Measurements from ENCODE around the gene HAVCR2. TPM values are rescaled to one million over a fixed set of nuclear protein-coding genes. Genes with fewer than 3 reads are reported as not detected.
A peak's percentile ranks its signal among the peaks of the same experiment; 100 is the strongest.

Gene HAVCR2
- total RNA-seq, 2 experiments from 2014 or later = 77.6 to 78.7 TPM

- DNase-seq = no peak
- CTCF ChIA-PET = interaction anchor here (0.7 to 2.9 kb wide), 16 partner anchors 11 to 1187 kb away, joined by 3 to 25 read pairs (median 5); partner anchors contain the start of gene MED7
- Mint-ChIP-seq H3K4me1 (ENCODE audit: low read depth) (peaks cover 39% of the 10 kb centered on the region), H3K9me3 (ENCODE audit: insufficient read depth) (no peaks in the 10 kb centered on the region), H3K4me3 (no peak overlapping the region), H3K27me3 (ENCODE audit: low read depth) (no peaks in the 10 kb centered on the region), H3K27ac (no peak overlapping the region), H3K36me3 (ENCODE audit: low read depth) (peaks cover 20% of the 10 kb centered on the region)
- ATAC-seq = no peak
- POLR2A ChIA-PET = interaction anchor here (0.7 kb wide), 1 partner anchor 198 kb away, joined by 4 read pairs; no protein-coding TSS in a partner anchor
Measured at GRCh38 chr5:157130925-157131324, 22.1 kb upstream of the HAVCR2 start.

GRCh38 chr5:157121709-157122108 lies 12.9 kb upstream of the HAVCR2 start:
- peaks cover 34% of the 10 kb centered on the region for H3K9me3 Mint-ChIP-seq (ENCODE audit: insufficient read depth)
- H3K36me3 Mint-ChIP-seq (ENCODE audit: low read depth) = peaks cover 41% of the 10 kb centered on the region
- peaks cover 5% of the 10 kb centered on the region for H3K4me1 Mint-ChIP-seq (ENCODE audit: low read depth)
- DNase-seq = no peak
- no peak for ATAC-seq
- H3K4me3 Mint-ChIP-seq = no peak overlapping the region
- no peaks in the 10 kb centered on the region for H3K27me3 Mint-ChIP-seq (ENCODE audit: low read depth)
- ChIA-PET CTCF (interaction anchor here (2.6 kb wide), 1 partner anchor 11 kb away, joined by 9 read pairs; no protein-coding TSS in a partner anchor), POLR2A (no interaction called here)
- H3K27ac Mint-ChIP-seq = no peak overlapping the region

- Mint-ChIP-seq H3K27me3 (ENCODE audit: low read depth) (no peaks in the 10 kb centered on the region), H3K9me3 (ENCODE audit: insufficient read depth) (peaks cover 34% of the 10 kb centered on the region), H3K4me1 (ENCODE audit: low read depth) (peaks cover 19% of the 10 kb centered on the region), H3K4me3 (no peak overlapping the region), H3K27ac (no peak overlapping the region), H3K36me3 (ENCODE audit: low read depth) (peaks cover 38% of the 10 kb centered on the region)
- ChIA-PET CTCF (interaction anchor here (0.6 to 2.6 kb wide), 2 partner anchors 12 to 400 kb away, joined by 4 to 9 read pairs; no protein-coding TSS in a partner anchor), POLR2A (interaction anchor here (1.6 kb wide), 1 partner anchor 22 kb away, joined by 10 read pairs; the partner anchor contains the start of gene MED7)
- DNase-seq (no peak), ATAC-seq (no peak)
Measured at GRCh38 chr5:157120102-157120501, 11.3 kb upstream of the HAVCR2 start.

- H3K36me3 Mint-ChIP-seq (ENCODE audit: low read depth) = peaks cover 26% of the 10 kb centered on the region
- H3K4me3 Mint-ChIP-seq = peak overlapping the region; percentile 7
- H3K27me3 Mint-ChIP-seq (ENCODE audit: low read depth) = no peaks in the 10 kb centered on the region
- H3K9me3 Mint-ChIP-seq (ENCODE audit: insufficient read depth) = peaks cover 15% of the 10 kb centered on the region
- peak overlapping the region; percentile 56 for H3K27ac Mint-ChIP-seq
- ChIA-PET CTCF (interaction anchor here (0.7 to 2.2 kb wide), 11 partner anchors 9 to 202 kb away, joined by 3 to 14 read pairs (median 5); partner anchors contain the start of gene MED7), POLR2A (interaction anchor here (0.8 to 2.3 kb wide), 4 partner anchors 11 to 196 kb away, joined by 3 to 26 read pairs (median 6); partner anchors contain the start of gene MED7)
- peak; percentile 57 for ATAC-seq
- peaks cover 43% of the 10 kb centered on the region for H3K4me1 Mint-ChIP-seq (ENCODE audit: low read depth)
- DNase-seq = no peak
Measured at GRCh38 chr5:157116483-157116954, 7.7 kb upstream of the HAVCR2 start.

- peaks cover 7% of the 10 kb centered on the region for H3K9me3 Mint-ChIP-seq (ENCODE audit: insufficient read depth)
- no peak for DNase-seq
- peaks cover 52% of the 10 kb centered on the region for H3K4me1 Mint-ChIP-seq (ENCODE audit: low read depth)
- H3K27me3 Mint-ChIP-seq (ENCODE audit: low read depth) = no peaks in the 10 kb centered on the region
- peaks cover 16% of the 10 kb centered on the region for H3K36me3 Mint-ChIP-seq (ENCODE audit: low read depth)
- CTCF ChIA-PET = interaction anchor here (0.7 to 2.2 kb wide), 11 partner anchors 10 to 201 kb away, joined by 3 to 14 read pairs (median 5); partner anchors contain the start of gene MED7
- no peak for ATAC-seq
- H3K4me3 Mint-ChIP-seq = no peak overlapping the region
- H3K27ac Mint-ChIP-seq = no peak overlapping the region
- POLR2A ChIA-PET = interaction anchor here (2.0 to 2.3 kb wide), 2 partner anchors 27 to 195 kb away, joined by 7 to 26 read pairs; partner anchors contain the start of gene MED7
Measured at GRCh38 chr5:157115502-157115901, 6.7 kb upstream of the HAVCR2 start.

- ChIA-PET POLR2A (interaction anchor here (2.0 kb wide), 1 partner anchor 195 kb away, joined by 7 read pairs; no protein-coding TSS in a partner anchor), CTCF (interaction anchor here (0.7 to 2.2 kb wide), 8 partner anchors 10 to 200 kb away, joined by 3 to 14 read pairs (median 5); partner anchors contain the start of gene MED7)
- DNase-seq (no peak), ATAC-seq (no peak)
- Mint-ChIP-seq H3K27me3 (ENCODE audit: low read depth) (no peaks in the 10 kb centered on the region), H3K36me3 (ENCODE audit: low read depth) (peaks cover 13% of the 10 kb centered on the region), H3K27ac (peak overlapping the region; percentile 4), H3K9me3 (ENCODE audit: insufficient read depth) (peaks cover 7% of the 10 kb centered on the region), H3K4me1 (ENCODE audit: low read depth) (peaks cover 56% of the 10 kb centered on the region), H3K4me3 (no peak overlapping the region)
Measured at GRCh38 chr5:157115012-157115411, 6.2 kb upstream of the HAVCR2 start.

- H3K4me1 Mint-ChIP-seq (ENCODE audit: low read depth) = peaks cover 66% of the 10 kb centered on the region
- ChIA-PET POLR2A (interaction anchor here (1.7 kb wide), 1 partner anchor 30 kb away, joined by 8 read pairs; the partner anchor contains the start of gene MED7), CTCF (no interaction called here)
- no peaks in the 10 kb centered on the region for H3K27me3 Mint-ChIP-seq (ENCODE audit: low read depth)
- peak overlapping the region; percentile 29 for H3K4me3 Mint-ChIP-seq
- peak; percentile 54 for DNase-seq
- H3K27ac Mint-ChIP-seq = peak overlapping the region; percentile 88
- peaks cover 19% of the 10 kb centered on the region for H3K36me3 Mint-ChIP-seq (ENCODE audit: low read depth)
- H3K9me3 Mint-ChIP-seq (ENCODE audit: insufficient read depth) = no peaks in the 10 kb centered on the region
- no peak for ATAC-seq
Measured at GRCh38 chr5:157113002-157113401, 4.2 kb upstream of the HAVCR2 start.

- Mint-ChIP-seq H3K4me1 (ENCODE audit: low read depth) (peaks cover 69% of the 10 kb centered on the region), H3K27ac (peak overlapping the region; percentile 92), H3K27me3 (ENCODE audit: low read depth) (no peaks in the 10 kb centered on the region), H3K36me3 (ENCODE audit: low read depth) (peaks cover 48% of the 10 kb centered on the region), H3K9me3 (ENCODE audit: insufficient read depth) (no peaks in the 10 kb centered on the region), H3K4me3 (peak overlapping the region; percentile 93)
- DNase-seq = peak; percentile 68
- ChIA-PET POLR2A (interaction anchor here (0.7 to 5.4 kb wide), 5 partner anchors 23 to 194 kb away, joined by 3 to 58 read pairs (median 5); partner anchors contain the start of gene MED7), CTCF (interaction anchor here (1.0 to 2.6 kb wide), 3 partner anchors 22 to 80 kb away, joined by 4 to 7 read pairs (median 4); partner anchors contain the start of gene MED7)
- ATAC-seq = peak; percentile 53
Measured at GRCh38 chr5:157109744-157110143, 900 bp upstream of the HAVCR2 start.

- ChIA-PET POLR2A (interaction anchor here (0.7 to 5.4 kb wide), 4 partner anchors 35 to 160 kb away, joined by 4 to 58 read pairs (median 13); partner anchors contain the start of gene MED7), CTCF (interaction anchor here (1.6 to 2.6 kb wide), 2 partner anchors 78 to 83 kb away, joined by 6 to 7 read pairs; no protein-coding TSS in a partner anchor)
- no peaks in the 10 kb centered on the region for H3K27me3 Mint-ChIP-seq (ENCODE audit: low read depth)
- DNase-seq (no peak), ATAC-seq (no peak)
- H3K4me3 Mint-ChIP-seq = peak overlapping the region; percentile 93
- H3K27ac Mint-ChIP-seq = peak overlapping the region; percentile 78
- H3K9me3 Mint-ChIP-seq (ENCODE audit: insufficient read depth) = no peaks in the 10 kb centered on the region
- peaks cover 66% of the 10 kb centered on the region for H3K4me1 Mint-ChIP-seq (ENCODE audit: low read depth)
- peaks cover 61% of the 10 kb centered on the region for H3K36me3 Mint-ChIP-seq (ENCODE audit: low read depth)
Measured at GRCh38 chr5:157107508-157107907, 1.3 kb downstream of the HAVCR2 start.

GRCh38 chr5:157106630-157107461 lies 2.0 kb downstream of the HAVCR2 start:
- no peaks in the 10 kb centered on the region for H3K27me3 Mint-ChIP-seq (ENCODE audit: low read depth)
- DNase-seq (peak; percentile 39), ATAC-seq (no peak)
- peaks cover 67% of the 10 kb centered on the region for H3K36me3 Mint-ChIP-seq (ENCODE audit: low read depth)
- POLR2A ChIA-PET = interaction anchor here (0.7 to 5.4 kb wide), 3 partner anchors 36 to 161 kb away, joined by 4 to 58 read pairs (median 21); partner anchors contain the start of gene MED7
- H3K4me1 Mint-ChIP-seq (ENCODE audit: low read depth) = peaks cover 70% of the 10 kb centered on the region
- CTCF ChIA-PET = no interaction called here
- peak overlapping the region; percentile 78 for H3K27ac Mint-ChIP-seq
- no peaks in the 10 kb centered on the region for H3K9me3 Mint-ChIP-seq (ENCODE audit: insufficient read depth)
- H3K4me3 Mint-ChIP-seq = peak overlapping the region; percentile 93

GRCh38 chr5:157100140-157100679 lies 8.6 kb downstream of the HAVCR2 start:
- ATAC-seq = peak; percentile 29
- H3K27me3 Mint-ChIP-seq (ENCODE audit: low read depth) = no peaks in the 10 kb centered on the region
- CTCF ChIA-PET = interaction anchor here (1.1 to 1.3 kb wide), 2 partner anchors 16 to 24 kb away, joined by 3 to 4 read pairs; no protein-coding TSS in a partner anchor
- POLR2A ChIA-PET = interaction anchor here (0.6 to 1.0 kb wide), 2 partner anchors 8 to 65 kb away, joined by 3 to 7 read pairs; partner anchors contain the start of gene HAVCR2
- no peak for DNase-seq
- H3K9me3 Mint-ChIP-seq (ENCODE audit: insufficient read depth) = no peaks in the 10 kb centered on the region
- H3K4me1 Mint-ChIP-seq (ENCODE audit: low read depth) = peaks cover 50% of the 10 kb centered on the region
- H3K27ac Mint-ChIP-seq = peak overlapping the region; percentile 45
- peaks cover 77% of the 10 kb centered on the region for H3K36me3 Mint-ChIP-seq (ENCODE audit: low read depth)
- no peak overlapping the region for H3K4me3 Mint-ChIP-seq

Measured in activated CD8-positive, alpha-beta T cell treated with anti-CD3 and anti-CD28 coated beads, Interleukin-2, amount 10 ng/mL, durations not matched to agents 7 days and 5 days (primary cell).